Umbilical cord (tissue), 2 donors: ENCODE results near the gene ALPL. TPM values are rescaled to one million over a fixed set of nuclear protein-coding genes. Genes with fewer than 3 reads are reported as not detected.

Experiments
- DNase-seq: peaks from one replicate; pipeline ENCODE4 v3.0.0-alpha.2; 2015; ENCODE audit warnings: low spot score
- total RNA-seq: library from RNA; depleted of rRNA; stranded (reverse); fragments of >200 nt; gene quantifications from one replicate; pipeline ENCODE4 v1.2.3, GENCODE V29; 2014; ENCODE audit warnings: low replicate concordance; ENCODE audit not compliant: insufficient read depth

The ALPL gene
- total RNA-seq, 1 donor from 2014 or later = not detected

DNA sequence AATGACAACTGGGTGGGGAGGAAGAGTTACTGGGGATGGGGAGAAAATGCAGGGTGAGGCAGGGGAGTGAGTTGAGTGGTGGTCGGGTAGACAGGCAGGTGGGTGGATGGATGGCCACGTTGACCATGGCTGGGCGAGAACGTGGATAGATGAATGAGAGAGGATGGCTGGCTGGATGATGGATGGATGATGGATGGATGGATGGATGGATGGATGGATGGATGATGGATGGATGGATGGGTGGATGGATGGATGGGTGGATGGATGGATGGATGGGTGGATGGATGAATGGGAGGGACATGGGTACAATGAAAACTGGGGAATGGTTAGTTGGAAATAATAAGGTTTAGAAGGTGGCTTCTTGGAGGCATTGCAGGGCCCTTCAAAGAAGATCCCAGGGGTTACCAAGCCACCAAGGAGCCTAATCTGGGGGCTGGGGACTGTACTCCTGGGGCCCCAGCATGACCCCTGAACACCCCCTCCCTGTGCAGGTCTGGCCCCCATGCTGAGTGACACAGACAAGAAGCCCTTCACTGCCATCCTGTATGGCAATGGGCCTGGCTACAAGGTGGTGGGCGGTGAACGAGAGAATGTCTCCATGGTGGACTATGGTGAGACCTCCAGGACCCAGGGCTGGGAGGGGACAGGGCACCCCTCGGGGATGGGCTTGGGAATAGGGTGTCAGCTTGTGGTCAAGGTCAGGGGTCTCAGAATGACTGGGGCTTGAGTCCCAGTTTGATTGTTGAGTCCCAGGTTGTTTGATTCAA lies 67.0 kb downstream of the ALPL start:
- no peak for DNase-seq

DNA sequence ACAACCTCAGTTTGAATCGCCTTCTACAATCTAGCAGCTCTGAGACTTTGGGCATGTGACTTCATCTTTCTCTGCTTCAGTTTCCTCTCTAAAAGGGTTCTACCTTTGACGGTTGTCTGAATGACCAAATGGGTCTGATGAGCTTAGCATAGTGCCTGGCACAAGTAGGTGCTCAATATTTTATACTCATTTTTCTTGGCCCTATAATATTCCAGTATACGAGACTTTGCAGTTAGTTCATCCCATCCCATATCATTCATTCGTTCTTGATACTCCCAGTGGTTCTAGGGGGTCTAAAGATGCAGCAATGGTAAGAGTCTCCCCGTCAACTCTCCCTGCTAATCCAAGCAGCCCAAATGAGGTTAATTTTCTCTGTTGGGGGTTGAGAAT lies 67.6 kb downstream of the ALPL start:
- no peak for DNase-seq

DNA sequence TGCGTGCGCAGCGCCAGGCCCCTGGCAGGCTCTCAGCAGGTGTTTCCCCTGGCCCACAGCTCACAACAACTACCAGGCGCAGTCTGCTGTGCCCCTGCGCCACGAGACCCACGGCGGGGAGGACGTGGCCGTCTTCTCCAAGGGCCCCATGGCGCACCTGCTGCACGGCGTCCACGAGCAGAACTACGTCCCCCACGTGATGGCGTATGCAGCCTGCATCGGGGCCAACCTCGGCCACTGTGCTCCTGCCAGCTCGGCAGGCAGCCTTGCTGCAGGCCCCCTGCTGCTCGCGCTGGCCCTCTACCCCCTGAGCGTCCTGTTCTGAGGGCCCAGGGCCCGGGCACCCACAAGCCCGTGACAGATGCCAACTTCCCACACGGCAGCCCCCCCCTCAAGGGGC lies 68.1 kb downstream of the ALPL start:
- DNase-seq = no peak

- no peak for DNase-seq
These were observed 68.7 kb downstream of the ALPL start for GRCh38 chr1:21577933-21578332.

GRCh38 chr1:21579791-21580190 lies 70.6 kb downstream of the ALPL start:
- no peak for DNase-seq

GRCh38 chr1:21584096-21584495 lies 74.9 kb downstream of the ALPL start:
- no peak for DNase-seq

DNA sequence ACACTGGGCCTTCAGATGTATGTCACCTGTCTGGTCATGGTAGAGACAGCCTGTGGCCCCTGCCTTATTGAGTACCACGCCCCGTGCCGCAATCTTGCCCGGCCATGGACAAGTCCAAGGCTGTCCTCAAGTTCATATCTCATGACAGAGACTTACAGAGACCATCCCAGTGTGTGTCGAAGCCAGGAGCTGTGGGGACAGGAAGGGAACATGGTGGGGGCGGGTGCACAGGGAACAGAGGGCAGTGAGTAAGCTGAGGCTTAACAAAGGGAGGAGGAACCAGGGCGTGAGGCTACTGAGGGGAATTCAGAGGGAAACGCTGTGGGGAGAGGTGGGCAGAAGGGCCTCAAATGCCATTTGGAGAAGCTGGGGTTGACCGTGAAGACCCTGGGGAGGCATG lies 75.8 kb downstream of the ALPL start:
- no peak for DNase-seq

- DNase-seq = peak; percentile 46
These were observed 77.0 kb downstream of the ALPL start for GRCh38 chr1:21586222-21586621.

DNA sequence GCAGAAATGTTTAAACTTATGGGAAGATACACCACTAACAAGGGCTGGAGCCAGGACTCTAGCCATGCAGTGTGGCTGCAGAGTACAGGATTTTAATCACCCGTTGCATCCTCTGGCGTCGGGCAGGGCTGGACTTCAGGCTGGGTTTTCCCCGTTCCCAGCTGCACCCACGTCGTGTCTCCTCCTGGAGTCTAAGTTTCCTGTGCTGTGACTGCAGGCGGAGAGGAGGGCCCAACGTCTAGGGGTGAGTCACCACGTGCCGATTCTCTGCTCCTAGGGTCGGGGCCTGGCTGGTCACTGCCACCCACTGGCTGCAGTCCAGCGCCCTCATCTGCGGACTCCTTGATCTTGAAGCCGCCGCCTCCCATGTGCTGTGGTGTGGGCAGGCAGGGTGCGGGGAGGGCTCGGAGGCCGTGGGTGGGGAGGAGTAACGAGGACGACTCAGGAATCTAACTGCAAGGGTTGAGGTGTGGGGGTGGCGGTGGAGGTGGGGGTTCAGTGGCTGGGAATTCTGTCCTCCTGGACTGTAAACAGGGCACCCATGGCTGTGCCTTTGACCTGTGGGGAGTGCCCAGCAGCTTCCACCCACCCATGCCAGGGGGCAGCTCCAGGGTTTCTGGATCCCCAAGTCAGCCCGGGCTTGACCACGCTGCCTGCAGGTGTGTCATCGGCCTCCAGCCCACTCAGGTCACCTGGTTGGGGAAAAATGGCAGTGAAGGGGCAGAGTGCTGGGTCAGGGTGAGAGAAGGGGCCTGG lies 77.8 kb downstream of the ALPL start:
- peak; percentile 71 for DNase-seq

DNA sequence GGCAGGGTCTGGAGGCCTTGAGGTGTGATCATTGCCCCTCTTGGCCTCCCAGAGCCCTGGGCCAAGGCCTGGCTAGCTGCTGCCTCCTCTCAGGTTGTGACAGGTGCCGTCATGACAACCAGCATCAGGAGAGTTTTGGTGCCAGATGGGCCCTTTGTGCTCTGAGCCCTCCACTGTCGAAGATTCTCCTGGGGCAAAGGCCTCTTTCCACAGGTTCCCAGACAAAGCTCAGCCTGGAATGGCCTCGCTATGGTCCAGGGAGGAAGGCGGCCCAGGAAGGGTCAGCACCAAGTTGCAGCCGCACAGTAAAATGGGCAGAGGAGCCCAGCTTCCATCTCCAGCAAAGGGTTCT lies 78.4 kb downstream of the ALPL start:
- DNase-seq = no peak

GRCh38 chr1:21589618-21590017 lies 80.4 kb downstream of the ALPL start:
- no peak for DNase-seq

DNA sequence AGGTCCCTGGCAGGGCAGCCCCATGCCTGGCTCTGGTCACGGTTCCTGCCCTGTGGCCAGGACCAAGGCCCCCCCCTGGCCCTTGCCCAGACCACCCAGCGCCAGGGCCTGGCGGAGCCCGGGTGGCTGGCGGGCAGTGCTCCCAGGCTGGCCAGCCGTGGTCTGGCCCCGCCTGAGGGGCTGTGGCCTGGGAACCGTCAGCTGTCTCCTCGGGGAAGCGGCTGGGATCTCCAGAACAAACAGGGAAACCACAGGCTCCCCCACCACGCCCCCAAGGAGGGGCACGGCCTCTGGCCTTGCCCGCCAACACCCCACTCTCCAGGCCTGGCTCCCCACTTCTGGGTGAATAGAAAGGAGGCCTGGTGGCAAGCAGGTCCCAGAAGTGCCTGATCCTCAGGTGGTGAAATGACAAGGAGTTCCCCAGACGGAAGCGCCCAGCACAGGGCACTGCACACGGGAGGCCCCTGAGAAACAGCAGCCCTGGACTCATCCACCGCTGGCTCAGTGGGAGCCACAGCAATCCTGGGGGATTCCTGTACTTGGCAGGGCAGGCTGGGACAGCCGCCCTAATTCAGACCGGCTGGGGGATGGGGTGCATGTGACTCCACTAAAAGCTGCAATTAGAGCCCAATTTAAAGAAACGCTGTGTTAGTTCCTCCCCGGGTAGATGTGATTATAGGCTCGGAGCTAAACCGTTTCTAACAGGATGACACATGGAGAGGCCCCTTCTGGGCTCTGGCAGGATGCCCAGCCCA lies 81.1 kb downstream of the ALPL start:
- DNase-seq = no peak

GRCh38 chr1:21590934-21591333 lies 81.7 kb downstream of the ALPL start:
- no peak for DNase-seq

DNA sequence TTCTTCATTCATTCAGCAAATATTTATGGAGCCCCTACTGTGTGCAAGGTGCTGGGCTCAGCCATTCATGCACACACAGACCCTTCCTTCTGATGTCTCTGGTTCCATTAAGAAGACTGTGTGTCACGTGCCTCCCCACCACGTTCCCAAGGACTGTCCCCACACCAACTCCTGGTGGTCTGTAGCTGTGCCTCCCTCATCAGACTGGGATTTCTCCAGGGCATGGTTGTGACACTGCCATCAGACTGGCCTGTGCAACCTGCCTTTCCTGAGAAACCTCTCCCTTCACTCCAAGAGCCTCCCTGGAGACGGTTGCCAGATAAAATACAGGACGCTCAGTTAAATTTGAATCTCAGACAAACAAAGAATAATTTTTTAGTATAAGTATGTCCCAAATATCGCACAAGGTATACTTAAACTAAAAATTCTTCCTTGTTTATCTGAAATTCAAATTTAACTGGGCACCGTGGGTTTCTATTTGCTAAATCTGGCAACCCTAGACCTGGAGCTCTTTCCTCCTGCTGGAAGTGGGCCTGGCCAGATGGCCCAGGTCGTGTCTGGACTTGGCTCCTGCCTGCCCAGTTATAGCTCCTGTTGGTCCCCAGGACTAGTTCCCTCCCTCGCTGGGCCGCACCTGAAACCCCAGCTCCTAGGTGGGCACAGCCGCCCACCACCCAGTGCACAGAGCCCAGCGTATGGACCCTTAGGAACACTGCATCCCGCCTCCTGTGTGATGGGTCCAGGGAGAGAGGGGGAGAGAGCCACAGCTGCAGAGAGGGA lies 83.1 kb downstream of the ALPL start:
- no peak for DNase-seq

DNA sequence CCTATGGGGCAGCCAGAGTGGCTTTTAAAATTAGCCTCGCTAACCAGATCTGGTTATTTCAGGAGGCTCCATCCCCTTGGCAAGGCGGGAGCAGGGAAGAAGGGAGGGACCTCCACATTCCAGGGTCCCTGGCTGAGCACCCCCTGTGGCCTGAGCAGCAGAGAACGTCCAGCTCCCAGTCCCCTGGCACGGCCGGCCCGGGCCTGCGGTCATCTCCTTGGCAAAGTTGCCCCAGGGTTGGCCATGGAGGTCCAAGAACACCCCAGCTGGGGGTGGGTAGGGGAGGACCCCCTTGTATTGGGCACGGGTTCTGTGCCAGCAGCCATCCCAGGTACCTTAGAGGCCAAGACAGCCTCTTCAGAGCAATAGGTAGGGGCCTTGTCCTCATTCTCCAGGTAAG lies 84.0 kb downstream of the ALPL start:
- DNase-seq = no peak

GRCh38 chr1:21594501-21594900 lies 85.3 kb downstream of the ALPL start:
- DNase-seq = no peak

- DNase-seq = peak; percentile 42
These were observed 86.0 kb downstream of the ALPL start for GRCh38 chr1:21594935-21595897.

DNA sequence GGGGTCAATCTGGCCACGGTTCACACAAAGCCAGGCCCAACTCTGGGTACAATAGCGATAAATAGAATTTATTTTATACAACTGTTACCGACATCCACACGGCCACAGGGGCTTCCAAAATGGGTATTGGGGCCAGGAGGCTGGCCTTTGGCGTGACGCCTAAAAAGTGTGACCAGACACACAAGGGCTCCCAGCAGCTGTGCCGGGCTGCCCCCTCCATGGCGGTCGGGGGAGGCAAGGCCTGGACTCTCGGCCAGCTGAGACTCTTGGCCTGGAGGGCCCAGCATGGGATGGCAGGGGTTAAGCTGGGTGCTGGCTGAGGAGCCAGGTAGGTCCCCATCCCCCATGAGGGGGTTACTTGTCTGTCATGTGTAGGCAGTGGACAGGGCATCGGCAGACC lies 87.0 kb downstream of the ALPL start:
- no peak for DNase-seq

DNA sequence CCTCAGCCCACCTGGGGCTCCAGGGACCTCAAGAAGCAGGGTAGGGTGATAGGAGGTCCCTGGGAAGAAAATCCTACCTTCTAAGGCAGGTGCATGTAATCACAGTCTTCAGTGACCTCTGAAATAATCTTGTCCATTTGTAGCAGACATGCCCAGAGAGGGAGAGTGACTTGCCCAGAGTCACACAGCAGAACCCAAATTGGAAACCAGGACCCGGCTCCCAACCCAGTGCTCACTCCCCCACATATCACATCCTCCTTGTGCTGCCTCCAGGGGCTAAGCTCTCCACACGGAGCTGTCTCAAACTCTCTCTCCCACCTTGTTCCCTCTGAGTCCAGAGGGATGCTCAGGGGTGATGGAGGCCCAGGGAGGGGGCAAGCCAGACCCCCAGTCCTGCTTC lies 87.4 kb downstream of the ALPL start:
- DNase-seq = no peak

- no peak for DNase-seq
These were observed 88.5 kb downstream of the ALPL start for GRCh38 chr1:21597753-21598152.

DNA sequence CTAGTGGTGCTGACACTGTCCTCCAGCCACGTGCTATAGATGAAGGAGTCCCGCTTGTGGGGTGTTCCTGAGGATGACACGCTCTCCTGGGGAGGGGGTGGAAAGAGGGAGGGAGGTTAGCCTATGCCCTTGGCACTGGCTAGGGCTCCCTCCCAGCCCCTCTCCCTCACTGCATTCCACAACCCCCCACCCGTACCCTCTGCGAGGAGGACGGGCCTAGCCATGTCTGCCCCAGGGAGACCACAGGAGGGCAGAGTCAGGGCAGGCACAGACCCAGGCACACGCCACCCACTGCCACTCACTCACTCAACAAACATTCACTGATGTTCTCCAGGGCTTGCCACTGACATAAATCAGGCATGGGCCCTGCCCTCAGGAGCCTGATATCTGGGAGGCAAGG lies 89.2 kb downstream of the ALPL start:
- DNase-seq = no peak
